Mammary epithelial cell (primary cell): ENCODE results near the gene GPR68.

Experiments
- EZH2 ChIP-seq: IDR thresholded peaks from 2 replicates; pipeline ENCODE4 v1.6.1; 2012; ENCODE audit warnings: low read length, inconsistent platforms, borderline replicate concordance
- TF ChIP-seq, protein P1 (sequence below), 2 donors: IDR thresholded peaks in 1 of 2; conservative IDR thresholded peaks in 1 of 2; 2 replicates each; pipeline ENCODE4 v1.5.1; 2011 to 2012; ENCODE audit warnings: inconsistent platforms in 2 of 2, low read length in 2 of 2, mild to moderate bottlenecking in 2 of 2, control low read depth in 1 of 2, low read depth in 1 of 2; ENCODE audit not compliant: insufficient read depth in 1 of 2; ENCODE audit errors: extremely low read depth in 1 of 2

DNA sequence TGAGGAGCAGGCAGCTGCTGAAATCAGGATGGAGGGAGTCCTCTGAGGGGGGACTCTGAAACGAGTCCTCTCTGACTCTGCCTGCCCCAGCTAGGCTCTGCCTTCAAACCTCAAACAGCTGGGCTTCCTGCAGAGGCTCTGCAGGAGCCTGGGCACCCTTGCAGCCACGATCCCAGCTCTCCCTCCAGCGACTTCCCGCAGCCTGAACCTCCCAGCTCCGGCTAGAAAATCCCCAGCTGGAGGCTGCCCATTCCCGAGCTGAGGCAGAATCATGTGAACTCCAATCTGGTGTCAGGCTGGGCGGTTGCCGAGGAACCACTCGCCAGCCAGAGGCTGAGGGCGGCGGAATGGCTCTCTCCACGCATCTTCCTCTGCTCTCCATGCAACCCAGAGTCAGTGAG is at the start of gene GPR68:
- TF ChIP-seq, protein P1, sequence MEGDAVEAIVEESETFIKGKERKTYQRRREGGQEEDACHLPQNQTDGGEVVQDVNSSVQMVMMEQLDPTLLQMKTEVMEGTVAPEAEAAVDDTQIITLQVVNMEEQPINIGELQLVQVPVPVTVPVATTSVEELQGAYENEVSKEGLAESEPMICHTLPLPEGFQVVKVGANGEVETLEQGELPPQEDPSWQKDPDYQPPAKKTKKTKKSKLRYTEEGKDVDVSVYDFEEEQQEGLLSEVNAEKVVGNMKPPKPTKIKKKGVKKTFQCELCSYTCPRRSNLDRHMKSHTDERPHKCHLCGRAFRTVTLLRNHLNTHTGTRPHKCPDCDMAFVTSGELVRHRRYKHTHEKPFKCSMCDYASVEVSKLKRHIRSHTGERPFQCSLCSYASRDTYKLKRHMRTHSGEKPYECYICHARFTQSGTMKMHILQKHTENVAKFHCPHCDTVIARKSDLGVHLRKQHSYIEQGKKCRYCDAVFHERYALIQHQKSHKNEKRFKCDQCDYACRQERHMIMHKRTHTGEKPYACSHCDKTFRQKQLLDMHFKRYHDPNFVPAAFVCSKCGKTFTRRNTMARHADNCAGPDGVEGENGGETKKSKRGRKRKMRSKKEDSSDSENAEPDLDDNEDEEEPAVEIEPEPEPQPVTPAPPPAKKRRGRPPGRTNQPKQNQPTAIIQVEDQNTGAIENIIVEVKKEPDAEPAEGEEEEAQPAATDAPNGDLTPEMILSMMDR (conservative IDR thresholded peaks at IDR 0.05 in 1 of 2, IDR thresholded peaks at IDR 0.05 in 1 of 2; ENCODE audit: extremely low read depth in 1 of 2, insufficient read depth in 1 of 2, low read depth in 1 of 2, low read length in 2 of 2): no peak
- no peak for TF ChIP-seq EZH2
